GM18909 (cell line): Measurements from ENCODE around the gene AMIGO3.
"Not testable (repeated sequence)": the region's sequence is repeated elsewhere in the genome, so short reads cannot be mapped to it uniquely, and the experiment has no call there.

ENCODE experiments used
- ATAC-seq: cut with Tn5 transposase; IDR thresholded peaks from one replicate; pipeline ENCODE4 v1.9.1; 2021; ENCODE audit warnings: mild to moderate bottlenecking; ENCODE audit not compliant: unreplicated experiment, poor library complexity

The AMIGO3 gene

GRCh38 chr3:49712631-49713317 is 6.7 kb downstream of the AMIGO3 start:
- no peak for ATAC-seq

GRCh38 chr3:49712166-49712565 is 7.3 kb downstream of the AMIGO3 start:
- ATAC-seq: no peak

GRCh38 chr3:49711489-49711888 is 8.0 kb downstream of the AMIGO3 start:
- ATAC-seq: no peak

- no peak for ATAC-seq
Observed at GRCh38 chr3:49709852-49710251, 9.6 kb downstream of the AMIGO3 start.

GRCh38 chr3:49707113-49707480 is 12.4 kb downstream of the AMIGO3 start:
- no peak for ATAC-seq

GRCh38 chr3:49706456-49707112 is 12.9 kb downstream of the AMIGO3 start:
- ATAC-seq: no peak

GRCh38 chr3:49705390-49705960 is 14.0 kb downstream of the AMIGO3 start:
- ATAC-seq: no peak

GRCh38 chr3:49704629-49705028 is 14.9 kb downstream of the AMIGO3 start:
- no peak for ATAC-seq

GRCh38 chr3:49703956-49704355 is 15.5 kb downstream of the AMIGO3 start:
- ATAC-seq: no peak

- ATAC-seq: peak; percentile 55
Observed at GRCh38 chr3:49703443-49703927, 16.0 kb downstream of the AMIGO3 start.

GRCh38 chr3:49702672-49703071 is 16.8 kb downstream of the AMIGO3 start:
- ATAC-seq: no peak

GRCh38 chr3:49701388-49702077 is 18.0 kb downstream of the AMIGO3 start:
- no peak for ATAC-seq

- no peak for ATAC-seq
Observed at GRCh38 chr3:49700453-49701128, 18.9 kb downstream of the AMIGO3 start.

GRCh38 chr3:49700014-49700413 is 19.5 kb downstream of the AMIGO3 start:
- ATAC-seq: no peak

GRCh38 chr3:49699281-49699979 is 20.1 kb downstream of the AMIGO3 start:
- ATAC-seq: no peak

- ATAC-seq: not testable (repeated sequence)
Observed at GRCh38 chr3:49695350-49696015, 24.0 kb downstream of the AMIGO3 start.

- ATAC-seq: not testable (repeated sequence)
Observed at GRCh38 chr3:49694409-49695070, 24.9 kb downstream of the AMIGO3 start.

GRCh38 chr3:49691481-49691880 is 28.0 kb downstream of the AMIGO3 start:
- ATAC-seq: not testable (repeated sequence)

- not testable (repeated sequence) for ATAC-seq
Observed at GRCh38 chr3:49690856-49691255, 28.6 kb downstream of the AMIGO3 start.
